Adrenal gland (tissue), 12 donors: ENCODE data around the gene GUCY1A1. TPM values are rescaled to one million over a fixed set of nuclear protein-coding genes. Genes with fewer than 3 reads are reported as not detected.
"Not testable (repeated sequence)": the region's sequence is repeated elsewhere in the genome, so short reads cannot be mapped to it uniquely, and the experiment has no call there.

ENCODE experiments used
- DNase-seq, 7 donors: peaks; one replicate each; pipeline ENCODE4 v3.0.0-alpha.2; 2019 to 2020
- H3K27ac ChIP-seq, 5 donors: fragments of 200-600 bp; sonication (generic) in 4 of 5; 1 replicate in 3 of 5; 2 replicates in 2 of 5; pipeline versions ENCODE4 v1.5.1 to v1.8.0; 2016 to 2020; ENCODE audit warnings: mild to moderate bottlenecking in 1 of 5
- H3K27me3 ChIP-seq: fragments of 200-600 bp; 2 replicates; pipeline ENCODE4 v1.8.0; 2021
- H3K36me3 ChIP-seq, 2 donors: fragments of 200-600 bp; replicated peaks in 1 of 2; 1 replicate in 1 of 2; 2 replicates in 1 of 2; pipeline versions ENCODE4 v1.5.1 to v1.8.0; 2018 to 2022
- H3K4me1 ChIP-seq, 2 donors: fragments of 200-600 bp; replicated peaks in 1 of 2; 1 replicate in 1 of 2; 2 replicates in 1 of 2; pipeline versions ENCODE4 v1.5.1 to v1.8.0; 2018 to 2021
- H3K4me3 ChIP-seq, 4 donors: fragments of 200-600 bp; sonication (generic) in 3 of 4; one replicate each; pipeline ENCODE4 v1.5.1; 2016 to 2018
- H3K9me3 ChIP-seq, 3 donors: fragments of 200-600 bp; sonication (generic) in 1 of 3; replicated peaks in 1 of 3; 1 replicate in 2 of 3; 2 replicates in 1 of 3; pipeline versions ENCODE4 v1.5.1 to v1.8.0; 2016 to 2021
- CTCF ChIP-seq, 6 experiments: fragments of 450-650 bp in 4 of 6; fragments of 200-600 bp in 2 of 6; sonication (generic) in 1 of 6; IDR thresholded peaks; 1 replicate in 5 of 6; 2 replicates in 1 of 6; pipeline versions ENCODE4 v1.5.1 to v1.8.0; 2016 to 2021; ENCODE audit warnings: antibody characterized with exemption in 6 of 6, mild to moderate bottlenecking in 2 of 6, moderate library complexity in 1 of 6
- POLR2A ChIP-seq, 2 donors: fragments of 450-650 bp; IDR thresholded peaks; one replicate each; pipeline ENCODE4 v1.6.1; 2017; ENCODE audit warnings: antibody characterized with exemption in 2 of 2, mild to moderate bottlenecking in 2 of 2, moderate library complexity in 1 of 2
- WGBS, 4 donors: extraction: QIAGEN DNeasy Blood & Tissue Kit in 2 of 4; methylation state at CpG; one replicate each; pipeline versions ENCODE4 v1.1.5 to v1.1.7; 2013 to 2017; 5-methylcytosine and 5-hydroxymethylcytosine counted together
- intact Hi-C, 2 donors: fragments of 100-400 bp; cut with DNase I; formaldehyde crosslinking; loops; one replicate each; pipeline versions ENCODE4 v1.14.1 to v1.15.0; 2022 to 2023
- polyA plus RNA-seq, 3 donors: library from polyadenylated mRNA; stranded (reverse); fragments of 200-250 nt in 2 of 3; fragments of 350-450 nt in 1 of 3; fragmentation: Illumina TruSeq in 1 of 3; extraction: RNeasy Lipid Tissue Mini Kit (QIAGEN cat#74804) in 1 of 3; gene quantifications; one replicate each; pipeline ENCODE4 v1.2.3, GENCODE V29; 2013 to 2014
- total RNA-seq, 9 donors: library from RNA; depleted of rRNA in 4 of 9; stranded (reverse); fragments of >200 nt in 4 of 9; fragments of 120-200 nt in 1 of 9; fragmentation: NEBNext Ultra II Directional in 1 of 9; extraction: Animal tissue kit (Norgen Biotek cat#: 25700) in 1 of 9; gene quantifications; one replicate each; pipeline versions ENCODE4 v1.1.0 to v1.2.4, GENCODE V29; 2013 to 2023
- donor health status: healthy with polysubstance abuse.
- donor health status: Bipolar disorder and iron deficiency.
- donor health status: DM: yes; HTN: yes; CAD: no.
- donor health status: DM: no; HTN: no; CAD: no.
- donor health status: DM: no; HTN: no; CAD: no.
- donor health status: DM: yes; HTN: yes; CAD: no.

The GUCY1A1 gene
- total and polyA plus RNA-seq, 12 donors, result 2.3 to 17.1 (median 10.3) TPM

- Histone ChIP-seq H3K4me1 (no peaks in the 10 kb centered on the region), H3K27ac (no peak overlapping the region), H3K4me3 (no peak overlapping the region), H3K36me3 (no peaks in the 10 kb centered on the region), H3K27me3 (no peaks in the 10 kb centered on the region), H3K9me3 (no peaks in the 10 kb centered on the region)
- WGBS, 4 donors, result 74 to 83% (median 78%) methylated on average over 2 of the region's 2 CpGs
- no peak for DNase-seq
- TF ChIP-seq CTCF (IDR thresholded peaks at IDR 0.05), result no peak
- TF ChIP-seq POLR2A (IDR thresholded peaks at IDR 0.05), result no peak
- intact Hi-C loops, result no loop called here
Measured at GRCh38 chr4:155640751-155641150, 25.9 kb upstream of the GUCY1A1 start.

- 69 to 86% (median 82%) methylated on average over 1 of the region's 1 CpG for WGBS, 4 donors
- DNase-seq, result no peak
- Histone ChIP-seq H3K4me3 (no peak overlapping the region), H3K27ac (no peak overlapping the region), H3K9me3 (no peaks in the 10 kb centered on the region), H3K36me3 (no peaks in the 10 kb centered on the region), H3K27me3 (no peaks in the 10 kb centered on the region), H3K4me1 (no peaks in the 10 kb centered on the region)
- TF ChIP-seq CTCF (IDR thresholded peaks at IDR 0.05), result no peak
- no peak for TF ChIP-seq POLR2A (IDR thresholded peaks at IDR 0.05)
- intact Hi-C loops, result no loop called here
Measured at GRCh38 chr4:155643087-155643486, 23.6 kb upstream of the GUCY1A1 start.

GRCh38 chr4:155646001-155646400, 20.6 kb upstream of the GUCY1A1 start:
- DNase-seq, result no peak
- no peak for TF ChIP-seq CTCF (IDR thresholded peaks at IDR 0.05)
- intact Hi-C loops, result no loop called here
- Histone ChIP-seq H3K27me3 (no peaks in the 10 kb centered on the region), H3K4me3 (no peak overlapping the region), H3K36me3 (no peaks in the 10 kb centered on the region), H3K9me3 (no peaks in the 10 kb centered on the region), H3K4me1 (no peaks in the 10 kb centered on the region), H3K27ac (no peak overlapping the region)
- 65 to 77% (median 68%) methylated on average over 2 of the region's 2 CpGs for WGBS, 4 donors

- WGBS, 4 donors, result 72 to 83% (median 77%) methylated on average over 4 of the region's 4 CpGs
- H3K4me3 ChIP-seq, DNase-seq, H3K27me3 ChIP-seq, H3K36me3 ChIP-seq, intact Hi-C loops, H3K4me1 ChIP-seq, H3K27ac ChIP-seq, H3K9me3 ChIP-seq: not testable (repeated sequence)
Measured at GRCh38 chr4:155650785-155651184, 15.9 kb upstream of the GUCY1A1 start.

GRCh38 chr4:155653052-155653451, 13.6 kb upstream of the GUCY1A1 start:
- H3K36me3 ChIP-seq, result no peaks in the 10 kb centered on the region
- TF ChIP-seq POLR2A (IDR thresholded peaks at IDR 0.05) (no peak), CTCF (IDR thresholded peaks at IDR 0.05) (no peak)
- no peaks in the 10 kb centered on the region for H3K27me3 ChIP-seq
- intact Hi-C loops, result no loop called here
- no peaks in the 10 kb centered on the region for H3K9me3 ChIP-seq
- H3K4me1 ChIP-seq, result no peaks in the 10 kb centered on the region
- no peak overlapping the region for H3K4me3 ChIP-seq
- no peak overlapping the region for H3K27ac ChIP-seq
- DNase-seq, result no peak
